GM12878 (cell line): ENCODE data around the gene LRP1. TPM values are rescaled to one million over a fixed set of nuclear protein-coding genes. Genes with fewer than 3 reads are reported as not detected.

Experiments used
- ATAC-seq: fragments of 200-7000 bp; cut with Tn5 transposase; 3 replicates; pipeline ENCODE4 v1.9.1; 2020; ENCODE audit warnings: mild to moderate bottlenecking, moderate library complexity
- BruUV-seq: library from RNA; stranded (reverse); fragments of 400-500 nt; replicated peaks from 2 replicates; lab custom pipeline; 2021; lab: Mats Ljungman, UMichigan
- CTCF ChIA-PET: fragments of 300-600 bp; sonication (Branson Sonifier 250); formaldehyde crosslinking; extraction: SDS; loops from one replicate; lab custom pipeline; 2021; ENCODE audit warnings: inconsistent platforms; lab: Yijun Ruan, JAX
- POLR2A ChIA-PET: fragments of 350-600 bp; formaldehyde crosslinking; extraction: SDS; loops from one replicate; lab custom pipeline; 2021; ENCODE audit warnings: inconsistent platforms; lab: Charles Lee
- RAD21 ChIA-PET: fragments of 300-600 bp; sonication (Branson Sonifier 250); formaldehyde crosslinking; loops from one replicate; lab custom pipeline; 2023; ENCODE audit warnings: antibody characterized with exemption; ENCODE audit not compliant: unreplicated experiment; lab: Charles Lee
- SMC1A ChIA-PET: fragments of 300-600 bp; sonication (Branson Sonifier 250); formaldehyde crosslinking; loops from one replicate; lab custom pipeline; 2023; ENCODE audit not compliant: unreplicated experiment, uncharacterized antibody; lab: Charles Lee
- DNase-seq: peaks from one replicate; pipeline ENCODE4 v3.0.0-alpha.2; 2011; ENCODE audit warnings: low read depth, low spot score
- FAIRE-seq: peaks from 3 replicates; lab custom pipeline; 2011; peaks lifted over from hg19 to GRCh38; lab: Jason Lieb, UNC
- H2AFZ ChIP-seq: 2 replicates; pipeline ENCODE4 v1.6.0; 2011; ENCODE audit warnings: low read depth, low read length, control low read depth; ENCODE audit not compliant: control insufficient read depth
- H3K27ac ChIP-seq: 2 replicates; pipeline ENCODE4 v1.5.1; 2011; ENCODE audit warnings: control low read depth; ENCODE audit not compliant: control insufficient read depth, insufficient read depth
- H3K27me3 ChIP-seq, 2 experiments: replicated peaks in 1 of 2; 2 replicates each; pipeline versions ENCODE4 v1.6.0 to v1.6.1; 2011; ENCODE audit warnings: low read length in 1 of 2; ENCODE audit not compliant: control insufficient read depth in 2 of 2, insufficient read depth in 2 of 2
- H3K36me3 ChIP-seq, 2 experiments: 2 replicates each; pipeline ENCODE4 v1.5.1; 2011; ENCODE audit warnings: low read length in 1 of 2; ENCODE audit not compliant: control insufficient read depth in 2 of 2, insufficient read depth in 2 of 2
- H3K4me1 ChIP-seq: 2 replicates; pipeline ENCODE4 v1.6.1; 2011; ENCODE audit warnings: mild to moderate bottlenecking, low read length, moderate library complexity, mixed read lengths; ENCODE audit not compliant: control insufficient read depth, insufficient read depth
- H3K4me2 ChIP-seq: 2 replicates; pipeline ENCODE4 v1.6.0; 2011; ENCODE audit warnings: control low read depth; ENCODE audit not compliant: control insufficient read depth, insufficient read depth
- H3K4me3 ChIP-seq: fragments of 200-600 bp; sonication (generic); 2 replicates; pipeline ENCODE4 v1.5.1; 2016
- H3K79me2 ChIP-seq: 2 replicates; pipeline ENCODE4 v1.6.0; 2011; ENCODE audit warnings: low read length; ENCODE audit not compliant: control insufficient read depth, insufficient read depth
- H3K9ac ChIP-seq: 2 replicates; pipeline ENCODE4 v1.8.0; 2011; ENCODE audit warnings: low read length, control low read depth, mixed read lengths; ENCODE audit not compliant: control insufficient read depth, insufficient read depth
- H3K9me3 ChIP-seq: replicated peaks from 3 replicates; pipeline ENCODE4 v1.5.1; 2011; ENCODE audit warnings: mild to moderate bottlenecking, low read length; ENCODE audit not compliant: control insufficient read depth, insufficient read depth
- H4K20me1 ChIP-seq: 2 replicates; pipeline ENCODE4 v1.6.0; 2011; ENCODE audit not compliant: control insufficient read depth, insufficient read depth
- POLR2A ChIP-seq: IDR thresholded peaks from 2 replicates; pipeline ENCODE4 v1.6.1; 2011; ENCODE audit warnings: low read depth, mild to moderate bottlenecking, low read length
- ZNF592 ChIP-seq: fragments of 450-650 bp; IDR thresholded peaks from 2 replicates; pipeline ENCODE4 v1.6.1; 2017; ENCODE audit warnings: mild to moderate bottlenecking, moderate library complexity
- WGBS: methylation state at CpG from one replicate; pipeline ENCODE4 v1.1.6; 2016; ENCODE audit warnings: low lambda C conversion rate; ENCODE audit not compliant: insufficient replicate concordance, insufficient coverage; ENCODE audit errors: missing lambda C conversion rate; 5-methylcytosine and 5-hydroxymethylcytosine counted together
- in situ Hi-C: fragments of 300-500 bp; cut with MboI; formaldehyde crosslinking; loops from 9 replicates; pipeline ENCODE4 v1.14.3; 2018; ENCODE audit warnings: mixed read lengths
- intact Hi-C: fragments of 100-400 bp; cut with micrococcal nuclease; formaldehyde crosslinking; loops from one replicate; pipeline ENCODE4 v1.14.2; 2022; ENCODE audit not compliant: unreplicated experiment
- polyA plus RNA-seq, 11 experiments: library from polyadenylated mRNA; depleted of rRNA in 4 of 11; unstranded in 6 of 11; stranded (reverse) in 5 of 11; fragments of >200 nt; fragmentation: Nextera tagmentation in 4 of 11; fragmentation: Illumina TruSeq in 1 of 11; extraction: Ambion mirVana in 4 of 11; extraction: Trizol in 1 of 11; gene quantifications; 1 replicate in 1 of 11; 2 replicates in 10 of 11; pipeline versions ENCODE4 v1.2.1 to v1.2.3, GENCODE V29; 2011 to 2016; ENCODE audit warnings: inconsistent platforms in 2 of 11, missing spikeins in 2 of 11, low read depth in 1 of 11
- total RNA-seq, 4 experiments: library from RNA; depleted of rRNA in 3 of 4; stranded (reverse); fragments of >200 nt in 3 of 4; fragmentation: Illumina TruSeq in 1 of 4; extraction: Trizol in 1 of 4; gene quantifications; 2 replicates each; pipeline versions ENCODE4 v1.2.1 to v1.2.3, GENCODE V29; 2013 to 2021

The LRP1 gene
- total and polyA plus RNA-seq, 10 of the 15 experiments (the other 5 are each of a cell fraction or from before 2014, with no cell fraction given): under 0.01 to 1.1 (median 0.20) TPM; not detected in 2

DNA sequence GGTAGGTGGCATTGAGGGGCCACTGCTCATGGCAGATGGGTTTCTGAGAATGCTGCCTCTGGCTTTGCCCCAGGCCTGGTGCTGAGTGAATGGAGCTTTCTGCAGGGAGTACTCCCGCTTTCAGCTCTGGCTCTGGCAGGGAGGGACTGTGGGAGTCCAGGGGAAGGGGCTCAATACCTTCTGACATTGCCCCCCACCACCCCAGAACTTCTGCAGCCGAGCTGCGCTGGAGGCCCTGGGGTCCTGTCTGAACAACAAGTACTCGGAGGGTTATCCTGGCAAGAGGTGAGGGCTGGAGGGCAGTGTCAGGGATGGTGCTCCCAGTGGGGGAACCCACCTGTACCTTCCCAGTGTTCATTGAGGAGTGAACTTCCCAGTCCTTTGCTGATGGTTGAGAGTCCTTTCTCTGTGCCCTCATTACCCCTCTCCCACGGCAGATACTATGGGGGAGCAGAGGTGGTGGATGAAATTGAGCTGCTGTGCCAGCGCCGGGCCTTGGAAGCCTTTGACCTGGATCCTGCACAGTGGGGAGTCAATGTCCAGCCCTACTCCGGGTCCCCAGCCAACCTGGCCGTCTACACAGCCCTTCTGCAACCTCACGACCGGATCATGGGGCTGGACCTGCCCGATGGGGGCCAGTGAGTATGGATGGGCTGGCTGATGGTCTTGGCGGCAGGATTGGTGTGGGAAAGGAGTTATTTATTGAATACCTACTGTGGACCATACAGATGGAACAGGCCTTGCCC lies 103.2 kb downstream of the LRP1 start:
- intact Hi-C loops: no loop called here
- H3K9me3 ChIP-seq: no peaks in the 10 kb centered on the region
- ChIA-PET SMC1A (interaction anchor here (2.4 kb wide), 1 partner anchor 17 kb away, joined by 36 read pairs; no protein-coding TSS in a partner anchor), POLR2A (interaction anchor here (2.6 kb wide), 1 partner anchor 9 kb away, joined by 15 read pairs; no protein-coding TSS in a partner anchor), RAD21 (interaction anchor here (1.3 to 3.1 kb wide), 3 partner anchors 8 to 18 kb away, joined by 4 to 36 read pairs (median 28); a partner anchor contains a TSS), CTCF (interaction anchor here (1.4 to 7.8 kb wide), 3 partner anchors 9 to 227 kb away, joined by 4 to 202 read pairs (median 124); a partner anchor contains a TSS)
- H3K79me2 ChIP-seq: peaks cover 22% of the 10 kb centered on the region
- no peak for TF ChIP-seq ZNF592
- peak; percentile 39; the same call in 1 of the 2 replicates for TF ChIP-seq POLR2A
- FAIRE-seq: no peak
- no peak for ATAC-seq
- peak overlapping the region; percentile 93; the same call in 1 of the 2 replicates for H3K27ac ChIP-seq
- H4K20me1 ChIP-seq: no peaks in the 10 kb centered on the region
- peaks cover 25% of the 10 kb centered on the region for H3K4me1 ChIP-seq
- no TSS peak for BruUV-seq
- H3K36me3 ChIP-seq: peaks cover 23 to 28% of the 10 kb centered on the region in 2 experiments
- peak overlapping the region; percentile 97 for H3K9ac ChIP-seq
- no peak for DNase-seq
- no peaks in the 10 kb centered on the region for H3K27me3 ChIP-seq
- H2AFZ ChIP-seq: no peak overlapping the region
- H3K4me2 ChIP-seq: peak overlapping the region; percentile 99
- 85% methylated on average over 13 of the region's 13 CpGs for WGBS
- peak overlapping the region; percentile 79 for H3K4me3 ChIP-seq
- in situ Hi-C loops: no loop called here
